Stomach (tissue), 4 donors: ENCODE data around the gene HOXC12.

ENCODE experiments used
- POLR2AphosphoS5 ChIP-seq, 3 donors: sonication (generic); formaldehyde crosslinking; IDR thresholded peaks; one replicate each; pipeline ENCODE4 v1.6.1; 2016; ENCODE audit warnings: antibody characterized with exemption in 3 of 3
- TF ChIP-seq, protein P1 (sequence below), 7 experiments: fragments of 450-650 bp in 4 of 7; fragments of 200-600 bp in 3 of 7; sonication (generic) in 3 of 7; IDR thresholded peaks; one replicate each; pipeline ENCODE4 v1.5.1; 2016 to 2019; ENCODE audit warnings: antibody characterized with exemption in 7 of 7, control low read depth in 2 of 7, mild to moderate bottlenecking in 1 of 7

DNA sequence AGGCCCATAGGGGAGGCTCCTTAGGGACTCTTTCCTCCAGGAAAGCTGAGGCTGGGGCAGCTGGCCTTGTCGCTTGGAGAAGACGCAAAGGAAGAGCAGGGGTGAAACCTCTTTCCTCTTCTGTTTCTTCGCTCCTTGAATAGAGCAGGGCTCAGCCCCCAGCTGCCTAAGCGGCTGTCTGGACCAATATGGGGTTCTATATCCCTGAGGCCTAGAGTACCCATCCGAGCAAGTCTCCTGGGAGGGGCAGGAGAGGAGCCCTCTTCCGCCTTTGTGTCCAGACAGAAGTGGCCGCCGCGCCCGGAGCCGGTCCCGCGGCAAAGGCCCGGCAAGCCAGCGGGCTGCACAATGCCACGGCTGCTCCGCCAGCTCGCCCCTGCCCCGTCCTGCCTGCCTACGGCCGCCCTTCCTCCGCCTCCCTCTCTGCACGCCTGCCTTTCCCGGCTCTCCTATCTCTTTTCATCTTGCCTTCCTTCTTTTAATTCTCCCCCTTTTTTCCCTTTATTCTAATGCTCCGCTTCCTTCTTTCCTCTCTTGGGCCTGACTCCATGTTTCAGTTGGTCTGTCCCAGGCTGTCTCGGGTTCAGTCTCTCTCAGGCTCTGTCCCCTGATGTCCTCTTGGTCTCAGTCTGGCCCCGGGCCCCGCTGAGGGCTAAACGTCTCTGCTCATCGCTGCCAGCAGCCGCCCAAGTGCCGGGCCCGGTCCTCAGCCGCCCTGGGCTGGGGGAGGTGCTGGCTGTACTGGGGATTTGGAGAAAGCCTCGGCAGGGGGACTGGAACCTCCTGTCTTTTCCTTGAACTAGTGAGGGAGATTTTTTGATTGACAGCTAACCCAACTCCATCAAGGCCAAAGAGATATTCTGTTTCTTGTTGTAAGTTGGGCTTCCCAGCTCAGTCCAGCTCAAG, 42.8 kb downstream of the HOXC12 start:
- no peak for TF ChIP-seq POLR2AphosphoS5 (IDR thresholded peaks at IDR 0.05)
- TF ChIP-seq, protein P1, sequence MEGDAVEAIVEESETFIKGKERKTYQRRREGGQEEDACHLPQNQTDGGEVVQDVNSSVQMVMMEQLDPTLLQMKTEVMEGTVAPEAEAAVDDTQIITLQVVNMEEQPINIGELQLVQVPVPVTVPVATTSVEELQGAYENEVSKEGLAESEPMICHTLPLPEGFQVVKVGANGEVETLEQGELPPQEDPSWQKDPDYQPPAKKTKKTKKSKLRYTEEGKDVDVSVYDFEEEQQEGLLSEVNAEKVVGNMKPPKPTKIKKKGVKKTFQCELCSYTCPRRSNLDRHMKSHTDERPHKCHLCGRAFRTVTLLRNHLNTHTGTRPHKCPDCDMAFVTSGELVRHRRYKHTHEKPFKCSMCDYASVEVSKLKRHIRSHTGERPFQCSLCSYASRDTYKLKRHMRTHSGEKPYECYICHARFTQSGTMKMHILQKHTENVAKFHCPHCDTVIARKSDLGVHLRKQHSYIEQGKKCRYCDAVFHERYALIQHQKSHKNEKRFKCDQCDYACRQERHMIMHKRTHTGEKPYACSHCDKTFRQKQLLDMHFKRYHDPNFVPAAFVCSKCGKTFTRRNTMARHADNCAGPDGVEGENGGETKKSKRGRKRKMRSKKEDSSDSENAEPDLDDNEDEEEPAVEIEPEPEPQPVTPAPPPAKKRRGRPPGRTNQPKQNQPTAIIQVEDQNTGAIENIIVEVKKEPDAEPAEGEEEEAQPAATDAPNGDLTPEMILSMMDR (IDR thresholded peaks at IDR 0.05) = no peak
